HepG2 (cell line): ENCODE results near the gene MYADML2. TPM values are rescaled to one million over a fixed set of nuclear protein-coding genes. Genes with fewer than 3 reads are reported as not detected.

Experiments
- HDAC2 ChIP-seq: sonication (generic); formaldehyde crosslinking; IDR thresholded peaks from 2 replicates; pipeline ENCODE4 v1.4.0; 2020; ENCODE audit warnings: missing genetic modification reagents
- IRF1 ChIP-seq: sonication (generic); formaldehyde crosslinking; IDR thresholded peaks from 2 replicates; pipeline ENCODE4 v1.4.0; 2020; ENCODE audit warnings: low read depth, mild to moderate bottlenecking, missing genetic modification reagents
- KAT2B ChIP-seq: fragments of 150-350 bp; IDR thresholded peaks from 2 replicates; pipeline ENCODE4 v1.6.1; 2014; ENCODE audit warnings: low read depth, low read length, borderline replicate concordance
- MTA3 ChIP-seq: sonication (generic); formaldehyde crosslinking; IDR thresholded peaks from 2 replicates; pipeline ENCODE4 v1.4.0; 2020; ENCODE audit warnings: missing genetic modification reagents
- PHF21A ChIP-seq: sonication (generic); formaldehyde crosslinking; IDR thresholded peaks from 2 replicates; pipeline ENCODE4 v1.5.0; 2020; ENCODE audit warnings: mild to moderate bottlenecking, missing genetic modification reagents
- PHF5A ChIP-seq: IDR thresholded peaks from one replicate; pipeline ENCODE4 v1.6.1; 2018; ENCODE audit warnings: low read depth, missing genetic modification reagents; ENCODE audit not compliant: unreplicated experiment
- SIX1 ChIP-seq: sonication (generic); formaldehyde crosslinking; IDR thresholded peaks from 2 replicates; pipeline ENCODE4 v1.4.0; 2020; ENCODE audit warnings: missing genetic modification reagents, borderline replicate concordance
- SUZ12 ChIP-seq: fragments of 150-350 bp; IDR thresholded peaks from 2 replicates; pipeline ENCODE4 v1.6.1; 2014; ENCODE audit warnings: low read depth, low read length
- ZBTB1 ChIP-seq: sonication (generic); formaldehyde crosslinking; IDR thresholded peaks from 2 replicates; pipeline ENCODE4 v1.4.0; 2020; ENCODE audit warnings: missing genetic modification reagents, borderline replicate concordance
- ZBTB21 ChIP-seq: sonication (generic); formaldehyde crosslinking; IDR thresholded peaks from 2 replicates; pipeline ENCODE4 v1.4.0; 2020; ENCODE audit warnings: missing genetic modification reagents
- ZMYM3 ChIP-seq: sonication (generic); formaldehyde crosslinking; IDR thresholded peaks from 2 replicates; pipeline ENCODE4 v1.5.1; 2020; ENCODE audit warnings: mild to moderate bottlenecking, missing genetic modification reagents
- ZNF281 ChIP-seq: sonication (generic); formaldehyde crosslinking; IDR thresholded peaks from 2 replicates; pipeline ENCODE4 v1.4.0; 2020; ENCODE audit warnings: missing genetic modification reagents, borderline replicate concordance
- ZNF343 ChIP-seq: sonication (generic); formaldehyde crosslinking; IDR thresholded peaks from 2 replicates; pipeline ENCODE4 v1.4.0; 2020; ENCODE audit warnings: mild to moderate bottlenecking, missing genetic modification reagents
- ZNF350 ChIP-seq: sonication (generic); formaldehyde crosslinking; IDR thresholded peaks from 2 replicates; pipeline ENCODE4 v1.4.0; 2020; ENCODE audit warnings: mild to moderate bottlenecking, low read depth, missing genetic modification reagents, borderline replicate concordance
- ZNF430 ChIP-seq: sonication (generic); formaldehyde crosslinking; IDR thresholded peaks from 2 replicates; pipeline ENCODE4 v1.9.0; 2021; ENCODE audit warnings: mild to moderate bottlenecking, missing genetic modification reagents
- ZNF646 ChIP-seq: sonication (generic); formaldehyde crosslinking; IDR thresholded peaks from 2 replicates; pipeline ENCODE4 v1.9.0; 2021; ENCODE audit warnings: mild to moderate bottlenecking, missing genetic modification reagents
- polyA plus RNA-seq, 8 experiments: library from polyadenylated mRNA; depleted of rRNA in 3 of 8; stranded (reverse) in 7 of 8; unstranded in 1 of 8; fragments of >200 nt; fragmentation: Illumina TruSeq in 4 of 8; extraction: Trizol in 4 of 8; gene quantifications; 2 replicates each; pipeline versions ENCODE4 v1.2.1 to v1.2.3, GENCODE V29; 2011 to 2016; ENCODE audit warnings: low read depth in 4 of 8, missing spikeins in 1 of 8, mixed read lengths in 1 of 8; ENCODE audit not compliant: insufficient read depth in 1 of 8
- total RNA-seq, 5 experiments: library from RNA; depleted of rRNA; stranded (reverse); fragments of >200 nt; fragmentation: Illumina TruSeq; extraction: Trizol; gene quantifications; 2 replicates each; pipeline ENCODE4 v1.2.3, GENCODE V29; 2016; ENCODE audit warnings: low read depth in 1 of 5
- TF ChIP-seq, protein P1 (sequence below): IDR thresholded peaks from 2 replicates; pipeline ENCODE4 v1.6.1; 2016; ENCODE audit warnings: control low read depth

MYADML2 gene
- total and polyA plus RNA-seq, 2 of the 13 experiments (the other 11 are each of a cell fraction or from before 2014, with no cell fraction given) = not detected

- TF ChIP-seq ZNF281 (CRISPR knock-in tag) = peak; percentile 44; the same call in 1 of the 2 replicates
- no peak for TF ChIP-seq SUZ12
- no peak for TF ChIP-seq SIX1
- TF ChIP-seq ZNF343 = no peak
- peak; percentile 70; the same call in 1 of the 2 replicates for TF ChIP-seq ZNF430 (CRISPR knock-in tag)
- no peak for TF ChIP-seq IRF1 (CRISPR knock-in tag)
- TF ChIP-seq, protein P1, sequence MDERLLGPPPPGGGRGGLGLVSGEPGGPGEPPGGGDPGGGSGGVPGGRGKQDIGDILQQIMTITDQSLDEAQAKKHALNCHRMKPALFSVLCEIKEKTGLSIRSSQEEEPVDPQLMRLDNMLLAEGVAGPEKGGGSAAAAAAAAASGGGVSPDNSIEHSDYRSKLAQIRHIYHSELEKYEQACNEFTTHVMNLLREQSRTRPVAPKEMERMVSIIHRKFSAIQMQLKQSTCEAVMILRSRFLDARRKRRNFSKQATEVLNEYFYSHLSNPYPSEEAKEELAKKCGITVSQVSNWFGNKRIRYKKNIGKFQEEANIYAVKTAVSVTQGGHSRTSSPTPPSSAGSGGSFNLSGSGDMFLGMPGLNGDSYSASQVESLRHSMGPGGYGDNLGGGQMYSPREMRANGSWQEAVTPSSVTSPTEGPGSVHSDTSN = no peak
- no peak for TF ChIP-seq ZBTB1 (CRISPR knock-in tag)
- peak; percentile 79; the same call in 1 of the 2 replicates for TF ChIP-seq ZNF350 (CRISPR knock-in tag)
- TF ChIP-seq ZMYM3 (CRISPR knock-in tag) = 0 out of 2 replicates have a peak, but pooled peaks have one; percentile 8
- TF ChIP-seq MTA3 = no peak
- TF ChIP-seq PHF5A (CRISPR knock-in tag) = no peak
- TF ChIP-seq PHF21A (CRISPR knock-in tag) = peak; percentile 94
- no peak; the same call in 1 of the 2 replicates for TF ChIP-seq ZBTB21
- TF ChIP-seq KAT2B = no peak
- TF ChIP-seq HDAC2 = peak; percentile 39; the same call in 1 of the 2 replicates
- TF ChIP-seq ZNF646 (CRISPR knock-in tag) = no peak
These were observed 20.4 kb downstream of the MYADML2 start (continued) for GRCh38 chr17:81926451-81927151.
